PC-3 (cell line): ENCODE results near the gene GALR3. TPM values are rescaled to one million over a fixed set of nuclear protein-coding genes. Genes with fewer than 3 reads are reported as not detected.
A peak's percentile ranks its signal among the peaks of the same experiment; 100 is the strongest.

Source experiments
- ATAC-seq: fragments of 200-7000 bp; cut with Tn5 transposase; 2 replicates; pipeline ENCODE4 v1.9.1; 2020; ENCODE audit warnings: mild to moderate bottlenecking, moderate library complexity
- BruUV-seq: library from RNA; stranded (reverse); fragments of 400-500 nt; replicated peaks from 2 replicates; lab custom pipeline; 2021; lab: Mats Ljungman, UMichigan
- CTCF ChIA-PET: fragments of 300-600 bp; sonication (Branson Sonifier 250); formaldehyde crosslinking; loops from one replicate; lab custom pipeline; 2022; ENCODE audit warnings: antibody characterized with exemption; lab: Charles Lee
- POLR2A ChIA-PET: fragments of 300-600 bp; sonication (Branson Sonifier 250); formaldehyde crosslinking; loops from one replicate; lab custom pipeline; 2022; ENCODE audit warnings: antibody characterized with exemption; ENCODE audit not compliant: unreplicated experiment; lab: Charles Lee
- DNase-seq: peaks from one replicate; pipeline ENCODE4 v3.0.0-alpha.2; 2015
- H2AFZ ChIP-seq: fragments of 300-600 bp; sonication (generic); 2 replicates; pipeline ENCODE4 v1.6.0; 2016; ENCODE audit warnings: antibody characterized with exemption, low read length
- H3F3A ChIP-seq: fragments of 300-600 bp; sonication (generic); one replicate; pipeline ENCODE4 v1.6.0; 2017; ENCODE audit warnings: antibody characterized with exemption, low read length, control low read depth, mild to moderate bottlenecking; ENCODE audit not compliant: unreplicated experiment
- H3K27ac ChIP-seq: fragments of 300-600 bp; sonication (generic); 2 replicates; pipeline ENCODE4 v1.5.1; 2016; ENCODE audit warnings: mild to moderate bottlenecking, low read length
- H3K27me3 ChIP-seq: fragments of 300-600 bp; sonication (generic); 2 replicates; pipeline ENCODE4 v1.6.1; 2016; ENCODE audit warnings: low read length, mixed read lengths
- H3K36me3 ChIP-seq: fragments of 300-600 bp; sonication (generic); 2 replicates; pipeline ENCODE4 v1.6.1; 2016; ENCODE audit warnings: low read depth, mixed run types, low read length, mixed read lengths
- H3K4me1 ChIP-seq: fragments of 300-600 bp; sonication (generic); 2 replicates; pipeline ENCODE4 v1.5.1; 2016; ENCODE audit warnings: low read length; ENCODE audit not compliant: insufficient read depth
- H3K4me2 ChIP-seq: fragments of 300-600 bp; sonication (generic); 2 replicates; pipeline ENCODE4 v1.6.0; 2016; ENCODE audit warnings: low read length
- H3K4me3 ChIP-seq: fragments of 300-600 bp; sonication (generic); 2 replicates; pipeline ENCODE4 v1.5.1; 2016; ENCODE audit warnings: mild to moderate bottlenecking, low read length, mixed read lengths
- H3K79me2 ChIP-seq: fragments of 300-600 bp; sonication (generic); 2 replicates; pipeline ENCODE4 v1.6.1; 2017; ENCODE audit warnings: low read length, mixed read lengths
- H3K9ac ChIP-seq: fragments of 300-600 bp; sonication (generic); 2 replicates; pipeline ENCODE4 v1.6.0; 2016; ENCODE audit warnings: mild to moderate bottlenecking, low read length
- H3K9me2 ChIP-seq: fragments of 300-600 bp; sonication (generic); replicated peaks from 2 replicates; pipeline ENCODE4 v1.6.1; 2016; ENCODE audit warnings: mixed run types, low read length, mixed read lengths
- H3K9me3 ChIP-seq: fragments of 300-600 bp; sonication (generic); 2 replicates; pipeline ENCODE4 v1.6.1; 2016; ENCODE audit warnings: low read length, mixed read lengths
- H4K20me1 ChIP-seq: fragments of 300-600 bp; sonication (generic); 2 replicates; pipeline ENCODE4 v1.6.1; 2016; ENCODE audit warnings: low read length, mixed read lengths
- CTCF ChIP-seq: fragments of 300-600 bp; sonication (generic); conservative IDR thresholded peaks from 2 replicates; pipeline ENCODE4 v1.5.1; 2017; ENCODE audit warnings: antibody characterized with exemption, low read depth, mild to moderate bottlenecking, low read length
- EZH2phosphoT487 ChIP-seq: fragments of 300-600 bp; sonication (generic); IDR thresholded peaks from 2 replicates; pipeline ENCODE4 v1.6.1; 2018; ENCODE audit warnings: mild to moderate bottlenecking, antibody characterized with exemption, low read length, borderline replicate concordance
- intact Hi-C: fragments of 100-400 bp; cut with micrococcal nuclease; formaldehyde crosslinking; loops from 2 replicates; pipeline ENCODE4 v1.9.0; 2023
- total RNA-seq: library from RNA; depleted of rRNA; stranded (reverse); fragments of >200 nt; gene quantifications from 2 replicates; pipeline ENCODE4 v1.2.3, GENCODE V29; 2014

The GALR3 gene
- total RNA-seq, 1 experiment from 2014 or later = not detected

- ATAC-seq (no peak), DNase-seq (no peak)
- H3K9me3 ChIP-seq = no peaks in the 10 kb centered on the region
- H3K9ac ChIP-seq = no peak overlapping the region
- ChIA-PET CTCF (no interaction called here), POLR2A (interaction anchor here (0.7 kb wide), 1 partner anchor 50 kb away, joined by 31 read pairs; no protein-coding TSS in a partner anchor)
- H3K9me2 ChIP-seq = no peaks in the 10 kb centered on the region
- no peak overlapping the region for H2AFZ ChIP-seq
- no peak overlapping the region for H3K4me3 ChIP-seq
- no peaks in the 10 kb centered on the region for H3K36me3 ChIP-seq
- H3K27me3 ChIP-seq = no peaks in the 10 kb centered on the region
- H4K20me1 ChIP-seq = no peaks in the 10 kb centered on the region
- H3K4me1 ChIP-seq = no peaks in the 10 kb centered on the region
- H3K4me2 ChIP-seq = no peak overlapping the region
- intact Hi-C loops = loop anchor here (1.0 kb wide), 1 partner anchor 47 kb away; no protein-coding TSS in a partner anchor
- no TSS peak for BruUV-seq
- H3K27ac ChIP-seq = no peak overlapping the region
- no peaks in the 10 kb centered on the region for H3F3A ChIP-seq
- TF ChIP-seq CTCF = no peak
- H3K79me2 ChIP-seq = no peaks in the 10 kb centered on the region
Measured at GRCh38 chr22:37816543-37817180, 6.5 kb upstream of the GALR3 start.

- no peaks in the 10 kb centered on the region for H3F3A ChIP-seq
- intact Hi-C loops = loop anchor here (1.0 kb wide), 1 partner anchor 45 kb away; no protein-coding TSS in a partner anchor
- no peaks in the 10 kb centered on the region for H3K4me1 ChIP-seq
- H2AFZ ChIP-seq = no peak overlapping the region
- no TSS peak for BruUV-seq
- H3K4me2 ChIP-seq = no peak overlapping the region
- H3K27ac ChIP-seq = no peak overlapping the region
- DNase-seq (peak; percentile 75), ATAC-seq (peak; percentile 77)
- ChIA-PET POLR2A (no interaction called here), CTCF (interaction anchor here (0.5 to 0.6 kb wide), 2 partner anchors 11 to 45 kb away, joined by 3 to 4 read pairs; no protein-coding TSS in a partner anchor)
- peak; percentile 83 for TF ChIP-seq CTCF
- no peak for TF ChIP-seq EZH2phosphoT487
- no peaks in the 10 kb centered on the region for H3K27me3 ChIP-seq
- no peak overlapping the region for H3K4me3 ChIP-seq
- H3K9me2 ChIP-seq = no peaks in the 10 kb centered on the region
- no peaks in the 10 kb centered on the region for H3K79me2 ChIP-seq
- H4K20me1 ChIP-seq = no peaks in the 10 kb centered on the region
- no peaks in the 10 kb centered on the region for H3K36me3 ChIP-seq
- no peaks in the 10 kb centered on the region for H3K9me3 ChIP-seq
- H3K9ac ChIP-seq = no peak overlapping the region
Measured at GRCh38 chr22:37817705-37818408, 5.3 kb upstream of the GALR3 start.
